Middle frontal gyrus (tissue), 1 donor: Measurements from ENCODE around the gene UQCC5.

Experiments
- DNase-seq: peaks from one replicate; pipeline ENCODE4 v3.0.0-alpha.2; 2015; ENCODE audit warnings: low spot score; ENCODE audit errors: extremely low spot score

UQCC5 gene

DNA sequence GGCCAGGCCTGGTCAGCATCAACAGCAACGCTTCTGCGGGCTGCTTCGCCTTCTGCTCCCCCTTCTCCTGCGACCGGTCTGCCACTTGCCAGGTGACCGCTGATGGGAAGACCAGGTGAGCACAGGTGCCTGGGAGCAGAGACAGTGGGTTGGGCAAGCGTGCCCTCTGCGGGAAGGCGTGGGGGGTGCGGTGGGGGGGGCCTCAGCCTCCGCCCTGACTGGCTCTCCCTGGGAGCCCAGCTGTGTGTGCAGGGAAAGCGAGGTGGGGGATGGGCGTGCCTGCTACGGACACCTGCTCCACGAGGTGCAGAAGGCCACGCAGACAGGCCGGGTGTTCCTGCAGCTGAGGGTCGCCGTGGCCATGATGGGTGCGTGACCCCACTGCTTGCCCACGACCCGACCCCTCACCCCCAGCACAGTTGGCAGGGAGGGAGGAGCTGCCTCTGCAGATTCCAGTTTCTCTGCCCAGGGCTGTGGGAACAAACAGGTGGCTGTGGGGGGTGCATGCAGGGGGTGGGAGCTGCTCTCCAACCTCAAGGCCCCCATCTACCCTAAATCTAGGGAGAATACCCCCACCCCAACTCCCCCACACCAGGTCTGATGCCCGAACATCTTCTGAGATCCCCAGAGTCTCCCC lies 32.5 kb upstream of the UQCC5 start:
- DNase-seq: no peak

DNA sequence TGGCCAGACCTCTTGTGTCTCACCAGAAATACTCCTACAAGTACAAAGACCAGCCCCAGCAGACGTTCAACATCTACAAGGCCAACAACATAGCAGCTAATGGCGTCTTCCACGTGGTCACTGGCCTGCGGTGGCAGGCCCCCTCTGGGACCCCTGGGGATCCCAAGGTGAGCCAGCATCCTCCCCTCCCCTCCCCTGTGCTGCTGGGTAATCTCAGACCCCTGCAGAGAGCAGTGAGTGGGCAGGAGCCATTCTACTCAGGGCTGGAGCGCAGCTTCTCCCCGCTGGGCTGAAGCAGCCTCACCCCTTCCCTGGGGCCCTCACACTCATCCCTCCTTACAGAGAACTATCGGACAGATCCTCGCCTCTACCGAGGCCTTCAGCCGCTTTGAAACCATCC lies 31.4 kb upstream of the UQCC5 start:
- no peak for DNase-seq

DNA sequence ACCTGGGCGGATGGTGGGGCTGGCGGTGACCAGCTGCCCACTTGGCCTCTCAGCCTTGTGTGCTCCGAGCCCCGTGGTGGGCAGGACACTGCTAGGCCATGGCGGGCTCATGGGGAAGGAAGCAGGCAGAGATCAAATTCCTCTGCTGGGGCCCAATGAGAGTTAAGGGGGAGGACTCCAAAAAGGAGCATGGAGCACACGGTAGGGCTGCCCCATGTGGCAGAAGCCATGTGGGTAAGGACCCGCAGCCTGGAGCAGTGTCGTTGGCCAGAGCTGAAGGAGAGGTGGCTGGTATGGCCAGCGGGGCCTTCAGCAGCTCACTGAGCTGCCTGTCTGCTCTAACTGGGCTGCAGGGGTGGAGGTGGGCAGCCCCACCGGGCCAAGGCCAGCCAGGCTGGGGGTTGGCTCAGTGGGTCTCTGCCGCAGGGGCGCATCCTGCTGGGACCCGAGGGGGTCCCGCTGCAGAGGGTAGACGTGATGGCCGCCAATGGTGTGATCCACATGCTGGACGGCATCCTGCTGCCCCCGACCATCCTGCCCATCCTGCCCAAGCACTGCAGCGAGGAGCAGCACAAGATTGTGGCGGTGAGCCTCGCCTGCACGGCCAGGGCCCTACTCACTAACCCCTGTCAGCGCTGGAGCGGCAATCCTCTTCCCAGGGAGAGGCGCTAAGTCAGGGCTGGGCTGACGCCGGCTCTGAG lies 30.0 kb upstream of the UQCC5 start:
- DNase-seq: no peak

DNA sequence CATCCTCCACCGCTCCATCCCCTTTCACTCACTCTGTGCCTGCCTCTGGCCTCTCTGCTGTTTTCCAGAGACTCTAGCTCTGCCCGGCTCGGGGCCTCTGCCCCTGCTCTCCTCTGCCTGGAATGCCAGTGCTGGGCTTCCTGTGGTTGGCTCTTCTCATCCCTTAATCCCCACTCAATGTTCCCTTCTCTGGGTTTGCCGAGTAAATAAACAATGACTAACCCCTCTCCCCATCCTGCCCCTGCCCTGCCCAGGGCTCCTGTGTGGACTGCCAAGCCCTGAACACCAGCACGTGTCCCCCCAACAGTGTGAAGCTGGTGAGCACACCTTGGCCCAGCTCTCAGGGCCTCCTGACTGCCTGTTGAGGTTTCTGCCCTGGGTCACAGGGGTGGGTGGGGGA lies 29.0 kb upstream of the UQCC5 start:
- no peak for DNase-seq

DNA sequence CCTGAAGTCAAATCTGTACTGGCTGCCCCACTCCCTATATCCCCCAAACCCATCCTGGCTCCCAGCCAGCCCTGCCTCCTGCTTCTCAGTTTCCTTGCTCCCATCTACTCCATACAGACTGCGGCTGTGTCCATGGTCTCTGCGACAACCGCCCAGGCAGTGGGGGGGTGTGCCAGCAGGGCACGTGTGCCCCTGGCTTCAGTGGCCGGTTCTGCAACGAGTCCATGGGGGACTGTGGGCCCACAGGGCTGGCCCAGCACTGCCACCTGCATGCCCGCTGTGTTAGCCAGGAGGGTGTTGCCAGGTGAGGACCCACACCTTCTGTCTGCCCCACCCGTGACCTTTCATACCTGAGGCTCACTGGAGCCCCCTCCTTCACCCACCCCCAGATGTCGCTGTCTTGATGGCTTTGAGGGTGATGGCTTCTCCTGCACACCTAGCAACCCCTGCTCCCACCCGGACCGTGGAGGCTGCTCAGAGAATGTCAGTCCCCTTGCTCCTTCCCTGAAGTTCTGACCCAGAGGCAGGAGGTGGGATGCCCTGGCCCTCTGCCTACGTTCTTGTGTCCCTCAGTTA lies 26.6 kb upstream of the UQCC5 start:
- DNase-seq: no peak

DNA sequence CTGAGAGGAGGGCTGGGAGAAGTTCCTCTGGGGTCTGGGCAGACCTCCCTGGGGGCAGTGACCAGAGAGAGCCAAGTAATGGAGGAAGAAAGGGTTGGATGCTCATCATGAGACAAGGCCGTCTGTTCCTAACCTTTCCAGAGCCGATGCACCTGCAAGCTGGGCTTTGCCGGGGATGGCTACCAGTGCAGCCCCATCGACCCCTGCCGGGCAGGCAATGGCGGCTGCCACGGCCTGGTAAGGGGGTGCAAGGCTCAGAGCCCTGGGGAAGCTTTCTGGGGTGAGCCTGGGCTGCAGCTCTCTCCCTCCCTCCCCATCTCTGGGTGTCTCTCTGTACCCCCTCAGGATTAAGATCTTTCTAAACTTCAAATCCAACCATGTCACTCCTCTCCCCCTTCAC lies 24.9 kb upstream of the UQCC5 start:
- no peak for DNase-seq

DNA sequence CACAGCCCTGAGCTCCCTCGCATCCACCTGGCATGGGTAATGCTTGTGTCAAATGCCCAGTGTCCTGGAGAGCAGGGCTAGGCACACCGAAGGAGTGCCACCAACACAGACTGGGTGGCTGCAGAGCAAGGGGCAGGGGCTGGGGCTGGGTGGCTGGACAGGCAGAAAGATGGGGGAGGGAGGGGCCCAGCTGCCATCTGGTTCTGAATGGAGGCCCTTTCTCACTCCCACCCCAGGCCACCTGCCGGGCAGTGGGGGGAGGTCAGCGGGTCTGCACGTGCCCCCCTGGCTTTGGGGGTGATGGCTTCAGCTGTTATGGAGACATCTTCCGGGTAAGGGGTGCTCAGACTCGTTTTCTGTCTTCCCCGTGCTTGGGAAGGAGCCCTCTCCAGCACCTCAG lies 24.3 kb upstream of the UQCC5 start:
- DNase-seq: no peak

DNA sequence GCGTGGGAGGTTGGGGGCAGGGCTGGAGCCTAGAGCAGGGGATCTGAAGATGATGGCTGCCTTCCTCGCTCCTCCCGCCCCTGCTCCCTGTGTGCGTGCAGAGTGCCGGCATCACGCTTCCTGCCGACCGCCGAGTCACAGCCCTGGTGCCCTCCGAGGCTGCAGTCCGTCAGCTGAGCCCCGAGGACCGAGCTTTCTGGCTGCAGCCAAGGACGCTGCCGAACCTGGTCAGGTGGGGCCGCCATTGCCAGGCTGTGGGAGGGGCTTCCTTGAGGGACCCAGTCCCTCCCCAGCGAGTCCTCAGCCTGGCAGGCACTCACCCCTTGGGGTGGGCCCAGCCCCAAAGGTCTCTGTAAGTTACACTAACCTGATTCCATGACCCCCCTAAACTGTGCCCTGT lies 23.7 kb upstream of the UQCC5 start:
- DNase-seq: no peak

DNA sequence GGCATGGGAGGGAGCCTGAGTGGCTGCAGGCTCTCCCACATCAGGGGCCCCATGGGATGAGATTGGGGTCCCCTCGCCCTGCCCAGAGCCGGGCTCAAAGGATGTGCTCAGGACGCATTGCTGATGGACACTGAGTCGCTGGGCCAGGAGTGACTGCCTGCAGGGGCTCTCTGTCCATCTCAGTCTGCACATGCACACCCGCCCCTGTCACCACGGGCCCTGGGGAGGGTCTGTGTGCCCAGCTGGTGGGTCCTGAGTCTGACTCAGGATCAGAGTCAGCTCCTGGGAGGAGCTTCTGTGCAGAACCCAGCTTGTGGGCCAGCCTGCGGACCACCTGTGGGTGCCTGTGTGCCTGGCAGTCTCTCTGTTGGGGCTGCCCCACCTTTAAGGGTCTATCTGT lies 23.1 kb upstream of the UQCC5 start:
- no peak for DNase-seq

DNA sequence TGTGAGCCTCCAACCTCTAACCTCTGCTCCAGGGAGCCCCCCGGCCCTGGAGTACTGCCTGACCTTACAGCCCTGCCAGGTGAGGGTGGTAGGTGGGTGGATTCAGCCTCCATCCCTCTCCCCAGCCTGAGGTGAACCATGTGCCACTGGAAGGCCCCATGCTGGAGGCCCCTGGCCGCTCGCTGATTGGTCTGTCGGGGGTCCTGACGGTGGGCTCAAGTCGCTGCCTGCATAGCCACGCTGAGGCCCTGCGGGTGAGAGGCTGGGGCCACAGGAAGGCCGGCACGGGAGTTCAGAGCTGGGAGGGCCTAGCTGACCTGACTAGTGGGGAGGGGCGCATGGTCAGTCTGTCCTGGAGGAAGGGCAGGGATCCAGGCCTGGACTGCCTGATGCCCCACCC lies 21.8 kb upstream of the UQCC5 start:
- no peak for DNase-seq

DNA sequence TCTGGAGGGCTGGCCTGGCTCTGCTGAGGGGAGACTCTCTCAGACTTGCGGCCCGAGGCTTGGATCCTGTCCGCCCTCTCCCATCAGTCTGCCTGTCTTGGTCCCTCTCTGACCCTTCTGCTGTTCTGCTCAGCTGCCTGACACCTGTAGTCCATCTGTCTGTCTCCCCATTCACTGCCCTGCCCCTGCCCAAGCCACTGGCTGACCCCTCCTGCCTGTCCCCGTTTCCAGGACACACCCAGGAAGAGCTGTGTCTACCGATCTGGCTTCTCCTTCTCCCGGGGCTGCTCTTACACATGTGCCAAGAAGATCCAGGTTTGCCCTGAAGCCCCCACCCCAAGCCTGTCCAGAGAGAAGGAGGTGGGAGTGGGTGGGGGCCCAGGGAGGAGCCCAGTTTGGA lies 21.2 kb upstream of the UQCC5 start:
- no peak for DNase-seq

DNA sequence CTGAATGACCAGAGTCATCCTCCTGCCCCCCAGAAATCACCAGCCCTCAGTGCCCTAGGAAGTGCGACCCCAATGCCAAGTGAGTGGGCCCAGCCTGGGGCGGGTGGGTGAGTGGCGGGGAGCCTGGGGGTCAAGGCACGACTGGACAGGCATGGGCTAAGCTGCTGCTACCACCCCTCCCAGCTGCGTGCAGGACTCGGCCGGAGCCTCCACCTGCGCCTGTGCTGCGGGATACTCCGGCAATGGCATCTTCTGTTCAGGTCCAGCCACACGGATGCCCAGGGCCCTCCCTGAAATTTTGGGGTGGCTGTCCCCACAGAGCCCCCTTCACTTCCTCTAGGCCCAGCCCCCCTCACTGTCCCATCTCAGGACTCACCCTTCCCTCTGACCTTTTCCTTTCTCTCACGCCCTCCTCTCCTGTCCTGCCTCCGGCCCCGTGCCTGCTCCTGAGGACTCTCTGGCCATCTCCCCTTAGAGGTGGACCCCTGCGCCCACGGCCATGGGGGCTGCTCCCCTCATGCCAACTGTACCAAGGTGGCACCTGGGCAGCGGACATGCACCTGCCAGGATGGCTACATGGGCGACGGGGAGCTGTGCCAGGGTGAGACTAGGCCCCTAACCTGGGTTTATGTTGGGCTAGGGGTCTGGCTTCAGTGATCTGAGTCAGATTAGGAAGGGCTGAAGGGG lies 19.8 kb upstream of the UQCC5 start:
- DNase-seq: no peak

DNA sequence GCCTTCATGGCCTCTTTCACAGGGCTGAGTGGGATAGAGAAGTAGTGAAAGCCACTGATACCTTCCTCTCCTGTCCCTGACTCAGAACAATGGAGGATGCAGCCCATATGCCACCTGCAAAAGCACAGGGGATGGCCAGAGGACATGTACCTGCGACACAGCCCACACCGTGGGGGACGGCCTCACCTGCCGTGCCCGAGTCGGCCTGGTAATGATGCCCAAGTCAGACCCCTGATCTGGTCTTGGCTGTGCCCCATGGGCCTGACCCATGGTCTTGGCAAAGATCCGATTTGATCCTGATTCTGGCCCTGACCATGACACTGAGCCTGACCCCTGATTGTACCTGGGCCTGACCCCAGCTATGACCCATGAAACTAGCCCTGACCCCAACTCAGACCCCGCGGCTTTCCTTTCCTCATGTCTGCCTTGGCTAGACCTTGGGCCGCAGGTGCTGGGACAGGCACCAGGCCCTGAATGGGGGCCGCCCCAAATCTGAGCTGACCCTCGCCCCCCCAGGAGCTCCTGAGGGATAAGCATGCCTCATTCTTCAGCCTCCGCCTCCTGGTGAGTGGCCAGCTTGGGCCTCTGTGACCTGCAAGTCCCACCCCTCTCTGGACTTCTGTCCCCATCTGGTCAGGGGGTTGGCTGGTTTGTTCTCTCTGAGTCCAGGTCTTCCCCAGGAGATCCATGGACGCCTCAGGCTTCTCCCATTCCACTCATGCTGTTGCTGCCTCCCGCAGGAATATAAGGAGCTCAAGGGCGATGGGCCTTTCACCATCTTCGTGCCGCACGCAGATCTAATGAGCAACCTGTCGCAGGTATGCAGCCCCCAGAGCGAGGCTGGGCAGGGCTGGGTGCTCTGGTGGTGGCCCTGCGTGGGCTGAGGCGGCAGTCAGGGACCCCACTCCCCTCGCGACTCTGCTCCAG lies 18.3 kb upstream of the UQCC5 start:
- no peak for DNase-seq

DNA sequence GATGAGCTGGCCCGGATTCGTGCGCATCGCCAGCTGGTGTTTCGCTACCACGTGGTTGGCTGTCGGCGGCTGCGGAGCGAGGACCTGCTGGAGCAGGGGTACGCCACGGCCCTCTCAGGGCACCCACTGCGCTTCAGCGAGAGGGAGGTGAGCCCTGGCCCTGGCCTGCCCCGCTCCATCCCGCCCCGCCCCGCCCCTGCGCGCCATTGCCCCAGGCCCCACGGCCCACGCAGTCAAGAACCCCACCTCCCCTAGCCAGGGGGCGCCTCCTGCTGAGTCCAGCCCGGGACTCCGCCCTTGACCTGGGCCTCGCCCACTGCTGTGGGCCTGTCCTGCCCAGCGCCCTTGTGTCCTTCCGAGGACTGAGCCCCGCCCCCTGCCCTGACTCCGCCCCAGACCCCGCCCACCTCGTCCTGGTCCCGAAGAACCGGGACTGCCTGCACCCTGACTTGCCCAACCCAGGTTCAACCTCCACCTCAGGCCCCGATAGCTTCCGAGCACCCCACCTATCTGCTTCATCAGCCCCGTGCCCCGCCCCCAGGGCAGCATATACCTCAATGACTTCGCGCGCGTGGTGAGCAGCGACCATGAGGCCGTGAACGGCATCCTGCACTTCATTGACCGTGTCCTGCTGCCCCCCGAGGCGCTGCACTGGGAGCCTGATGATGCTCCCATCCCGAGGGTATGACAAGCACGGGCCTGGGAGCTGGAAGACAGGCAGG lies 17.5 kb upstream of the UQCC5 start:
- DNase-seq: no peak

DNA sequence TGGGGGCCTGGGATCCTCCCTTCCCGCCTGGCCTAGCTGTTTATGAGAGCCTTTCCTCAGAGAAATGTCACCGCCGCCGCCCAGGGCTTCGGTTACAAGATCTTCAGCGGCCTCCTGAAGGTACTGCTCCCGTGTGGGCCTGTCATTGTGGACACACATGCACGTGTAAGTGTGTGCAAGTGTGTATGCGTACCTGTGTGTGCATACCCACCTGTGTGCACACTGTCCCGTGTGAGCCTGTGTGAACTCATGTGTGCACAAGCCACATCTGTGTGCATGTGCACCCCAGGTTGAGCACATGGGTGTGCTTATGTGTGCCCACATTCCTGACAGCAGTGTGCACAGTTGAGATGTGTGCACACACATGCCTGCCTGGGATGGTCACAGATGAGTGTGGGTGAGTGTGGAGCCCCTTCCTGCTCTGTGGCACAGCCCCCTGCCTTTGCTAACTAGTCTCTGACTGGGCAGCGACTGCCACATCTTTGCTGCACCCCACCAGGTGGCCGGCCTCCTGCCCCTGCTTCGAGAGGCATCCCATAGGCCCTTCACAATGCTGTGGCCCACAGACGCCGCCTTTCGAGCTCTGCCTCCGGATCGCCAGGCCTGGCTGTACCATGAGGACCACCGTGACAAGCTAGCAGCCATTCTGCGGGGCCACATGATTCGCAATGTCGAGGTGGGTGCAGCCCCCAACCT lies 16.8 kb upstream of the UQCC5 start:
- DNase-seq: no peak

DNA sequence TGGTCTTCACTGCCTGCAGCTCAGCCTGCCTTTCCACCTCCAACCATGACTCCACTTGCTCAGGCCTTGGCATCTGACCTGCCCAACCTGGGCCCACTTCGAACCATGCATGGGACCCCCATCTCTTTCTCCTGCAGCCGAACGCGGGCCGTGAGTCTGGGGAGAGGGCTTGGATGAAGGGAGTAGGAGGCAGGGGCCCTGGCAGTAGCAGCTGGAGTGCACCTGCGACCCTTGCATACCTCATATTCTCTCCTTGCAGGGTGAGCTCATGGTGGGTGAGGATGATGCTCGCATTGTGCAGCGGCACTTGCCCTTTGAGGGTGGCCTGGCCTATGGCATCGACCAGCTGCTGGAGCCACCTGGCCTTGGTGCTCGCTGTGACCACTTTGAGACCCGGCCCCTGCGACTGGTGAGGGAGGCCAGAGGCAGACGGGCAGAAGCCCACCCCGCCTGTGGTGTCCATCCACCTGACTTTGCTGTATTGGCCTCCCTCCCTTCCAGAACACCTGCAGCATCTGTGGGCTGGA lies 16.2 kb upstream of the UQCC5 start:
- no peak for DNase-seq

DNA sequence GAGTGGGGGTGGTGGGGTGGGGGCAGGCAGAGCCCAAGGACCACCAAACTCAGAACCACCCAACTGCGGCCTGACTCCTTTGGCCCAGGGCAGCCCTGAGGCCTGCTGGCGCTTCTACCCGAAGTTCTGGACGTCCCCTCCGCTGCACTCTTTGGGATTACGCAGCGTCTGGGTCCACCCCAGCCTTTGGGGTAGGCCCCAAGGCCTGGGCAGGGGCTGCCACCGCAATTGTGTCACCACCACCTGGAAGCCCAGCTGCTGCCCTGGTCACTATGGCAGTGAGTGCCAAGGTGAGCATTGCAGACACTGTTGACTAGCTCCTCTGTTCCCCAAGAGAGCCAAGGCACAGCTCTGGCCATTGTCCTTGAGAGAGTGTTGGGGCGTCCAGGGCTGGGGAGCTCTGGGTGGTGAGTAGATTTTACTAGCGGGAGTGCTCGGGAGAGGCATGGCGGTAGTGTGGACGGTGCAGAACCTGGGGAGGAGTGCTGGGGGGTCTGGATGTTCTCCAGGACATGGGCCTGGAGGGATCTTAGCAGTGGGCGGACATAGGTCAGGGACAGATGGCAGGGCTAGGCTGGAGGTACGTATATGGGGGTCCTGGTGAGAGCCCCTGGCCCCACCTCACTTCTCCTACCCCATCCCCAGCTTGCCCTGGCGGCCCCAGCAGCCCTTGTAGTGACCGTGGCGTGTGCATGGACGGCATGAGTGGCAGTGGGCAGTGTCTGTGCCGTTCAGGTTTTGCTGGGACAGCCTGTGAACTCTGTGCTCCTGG lies 15.5 kb upstream of the UQCC5 start:
- no peak for DNase-seq

DNA sequence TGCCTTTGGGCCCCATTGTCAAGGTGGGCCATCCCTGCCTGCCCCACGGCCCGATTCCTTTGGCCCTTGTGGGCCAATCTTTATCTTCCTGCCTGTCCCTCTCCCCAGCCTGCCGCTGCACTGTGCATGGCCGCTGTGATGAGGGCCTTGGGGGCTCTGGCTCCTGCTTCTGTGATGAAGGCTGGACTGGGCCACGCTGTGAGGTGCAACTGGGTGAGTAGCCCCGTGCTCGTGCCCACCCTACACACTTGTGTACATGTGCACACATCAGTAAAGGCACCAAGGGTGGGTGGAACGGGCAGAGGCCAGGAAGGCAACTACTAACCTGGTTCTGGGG lies 14.9 kb upstream of the UQCC5 start:
- DNase-seq: no peak
